K562 (cell line): ENCODE measurements around the gene VAT1L. TPM values are rescaled to one million over a fixed set of nuclear protein-coding genes. Genes with fewer than 3 reads are reported as not detected.
A peak's percentile ranks its signal among the peaks of the same experiment; 100 is the strongest.

Experiments
- ATAC-seq: fragments of 200-7000 bp; cut with Tn5 transposase; 3 replicates; pipeline ENCODE4 v1.9.1; 2020; ENCODE audit warnings: moderate library complexity
- BruUV-seq: library from RNA; stranded (reverse); fragments of 400-500 nt; replicated peaks from 2 replicates; lab custom pipeline; 2021; lab: Mats Ljungman, UMichigan
- CTCF ChIA-PET: fragments of 300-600 bp; formaldehyde crosslinking; extraction: SDS; loops from one replicate; lab custom pipeline; 2021; ENCODE audit warnings: low intra/inter-chr PET ratio; lab: Yijun Ruan, JAX
- POLR2A ChIA-PET: fragments of 300-600, 350-650 bp; sonication (Branson Sonifier 250); formaldehyde crosslinking; extraction: SDS; loops from one replicate; lab custom pipeline; 2021; ENCODE audit warnings: antibody characterized with exemption, inconsistent platforms; lab: Yijun Ruan, JAX
- DNase-seq, 4 experiments: peaks; one replicate each; pipeline versions ENCODE4 v3.0.0 to v3.0.0-alpha.2; 2011 to 2018; ENCODE audit warnings: low spot score in 3 of 4, mixed read lengths in 3 of 4; ENCODE audit errors: extremely low read depth in 1 of 4
- FAIRE-seq: peaks from 2 replicates; lab custom pipeline; 2011; peaks lifted over from hg19 to GRCh38; lab: Jason Lieb, UNC
- H2AFZ ChIP-seq: 2 replicates; pipeline ENCODE4 v1.6.0; 2011; ENCODE audit warnings: low read depth, low read length, control low read depth, inconsistent platforms
- H3K27ac ChIP-seq: fragments of 200-600 bp; 3 replicates; pipeline ENCODE4 v1.8.0; 2011; ENCODE audit warnings: low read depth, mild to moderate bottlenecking, control low read depth, inconsistent platforms, low read length, moderate library complexity, mixed read lengths; ENCODE audit errors: extremely low read depth
- H3K27me3 ChIP-seq, 2 experiments: fragments of 300-600 bp in 1 of 2; 2 replicates in 1 of 2; 3 replicates in 1 of 2; pipeline versions ENCODE4 v1.6.0 to v1.8.0; 2011; ENCODE audit warnings: inconsistent platforms in 2 of 2, low read length in 2 of 2, mild to moderate bottlenecking in 1 of 2, mixed read lengths in 1 of 2, moderate library complexity in 1 of 2; ENCODE audit not compliant: control insufficient read depth in 2 of 2, insufficient read depth in 2 of 2
- H3K36me3 ChIP-seq: fragments of 300-600 bp; 3 replicates; pipeline ENCODE4 v1.8.0; 2011; ENCODE audit warnings: mild to moderate bottlenecking, low read length, inconsistent platforms; ENCODE audit not compliant: control insufficient read depth, insufficient read depth
- H3K4me1 ChIP-seq, 2 experiments: fragments of 200-600 bp in 1 of 2; replicated peaks in 1 of 2; 2 replicates in 1 of 2; 3 replicates in 1 of 2; pipeline versions ENCODE4 v1.5.1 to v1.8.0; 2011; ENCODE audit warnings: inconsistent platforms in 2 of 2, low read length in 2 of 2, mild to moderate bottlenecking in 1 of 2, mixed read lengths in 1 of 2, moderate library complexity in 1 of 2; ENCODE audit not compliant: control insufficient read depth in 2 of 2, insufficient read depth in 2 of 2
- H3K4me2 ChIP-seq: 2 replicates; pipeline ENCODE4 v1.6.1; 2011; ENCODE audit warnings: low read length, control low read depth, inconsistent platforms, mixed read lengths; ENCODE audit not compliant: insufficient read depth
- H3K4me3 ChIP-seq: fragments of 200-600 bp; sonication (generic), shearing (Covaris generic); 2 replicates; pipeline ENCODE4 v1.5.1; 2016; ENCODE audit warnings: control low read depth, inconsistent platforms
- H3K79me2 ChIP-seq: fragments of 200-600 bp; 3 replicates; pipeline ENCODE4 v1.8.0; 2011; ENCODE audit warnings: low read length, inconsistent platforms; ENCODE audit not compliant: control insufficient read depth, insufficient read depth
- H3K9ac ChIP-seq, 2 experiments: 2 replicates each; pipeline versions ENCODE4 v1.6.0 to v1.6.1; 2011; ENCODE audit warnings: low read depth in 2 of 2, low read length in 2 of 2, control low read depth in 1 of 2, inconsistent platforms in 1 of 2, mild to moderate bottlenecking in 1 of 2, mixed read lengths in 1 of 2; ENCODE audit not compliant: insufficient read depth in 1 of 2
- H3K9me1 ChIP-seq: one replicate; pipeline ENCODE4 v1.6.0; 2011; ENCODE audit warnings: inconsistent platforms, mild to moderate bottlenecking, low read length, moderate library complexity; ENCODE audit not compliant: control insufficient read depth, insufficient read depth
- H3K9me3 ChIP-seq: replicated peaks from 2 replicates; pipeline ENCODE4 v1.5.1; 2011; ENCODE audit warnings: low read depth, low read length, inconsistent platforms; ENCODE audit not compliant: control insufficient read depth, insufficient read depth
- H4K20me1 ChIP-seq: replicated peaks from 2 replicates; pipeline ENCODE4 v1.6.1; 2011; ENCODE audit warnings: low read length, inconsistent platforms, mixed read lengths; ENCODE audit not compliant: control insufficient read depth, insufficient read depth
- ARID1B ChIP-seq: fragments of 450-650 bp; IDR thresholded peaks from 2 replicates; pipeline ENCODE4 v1.6.1; 2016; ENCODE audit warnings: antibody characterized with exemption, mild to moderate bottlenecking, inconsistent platforms
- ATF3 ChIP-seq, 2 experiments: fragments of 450-650 bp in 1 of 2; sonication (generic) in 1 of 2; formaldehyde crosslinking in 1 of 2; IDR thresholded peaks in 1 of 2; conservative IDR thresholded peaks in 1 of 2; 2 replicates each; pipeline versions ENCODE4 v1.6.1 to v1.8.1; 2016 to 2023; ENCODE audit warnings: mild to moderate bottlenecking in 2 of 2, moderate library complexity in 2 of 2, inconsistent platforms in 1 of 2, missing genetic modification reagents in 1 of 2
- CEBPG ChIP-seq, 3 experiments: fragments of 200-800 bp in 1 of 3; sonication (Bioruptor generic) in 1 of 3; sonication (generic) in 1 of 3; formaldehyde crosslinking in 1 of 3; IDR thresholded peaks in 2 of 3; conservative IDR thresholded peaks in 1 of 3; 2 replicates each; pipeline versions ENCODE4 v1.6.1 to v1.8.0; 2016 to 2022; ENCODE audit warnings: missing compliant biosample characterization in 2 of 3, missing genetic modification characterization in 2 of 3, mild to moderate bottlenecking in 1 of 3, missing genetic modification reagents in 1 of 3
- FOSL1 ChIP-seq: fragments of 200-800 bp; sonication (Bioruptor generic); conservative IDR thresholded peaks from 2 replicates; pipeline ENCODE4 v1.6.1; 2016; ENCODE audit warnings: missing genetic modification characterization, missing compliant biosample characterization
- FOXK1 ChIP-seq: sonication (generic); formaldehyde crosslinking; IDR thresholded peaks from 2 replicates; pipeline ENCODE4 v1.8.0; 2022; ENCODE audit warnings: missing genetic modification reagents, mild to moderate bottlenecking, borderline replicate concordance
- JUN ChIP-seq, 2 experiments: sonication (generic) in 1 of 2; formaldehyde crosslinking in 1 of 2; IDR thresholded peaks; 2 replicates each; pipeline versions ENCODE4 v1.6.1 to v1.8.0; 2012 to 2022; ENCODE audit warnings: borderline replicate concordance in 2 of 2, mild to moderate bottlenecking in 2 of 2, improper control_type of control experiment in 1 of 2, low read depth in 1 of 2, low read length in 1 of 2, missing genetic modification reagents in 1 of 2
- JUND ChIP-seq, 2 experiments: IDR thresholded peaks; 2 replicates in 1 of 2; 3 replicates in 1 of 2; pipeline ENCODE4 v1.6.1; 2011; ENCODE audit warnings: borderline replicate concordance in 2 of 2, low read depth in 2 of 2, low read length in 2 of 2, improper control_type of control experiment in 1 of 2, missing biosample characterization in 1 of 2, missing genetic modification characterization in 1 of 2, missing genetic modification reagents in 1 of 2
- MEF2D ChIP-seq: conservative IDR thresholded peaks from 2 replicates; pipeline ENCODE4 v1.6.1; 2016; ENCODE audit warnings: low read depth, missing genetic modification characterization, missing compliant biosample characterization
- ZBTB12 ChIP-seq: fragments of 250-450 bp; sonication (Bioruptor Pico); IDR thresholded peaks from 2 replicates; pipeline ENCODE4 v1.4.0; 2020
- ZNF316 ChIP-seq: fragments of 450-650 bp; IDR thresholded peaks from 2 replicates; pipeline ENCODE4 v1.6.1; 2016
- WGBS: fragments of 100-300 bp; shearing (Covaris generic); methylation state at CpG from one replicate; pipeline ENCODE4 v1.1.6; 2016; ENCODE audit warnings: low coverage, mixed read lengths; ENCODE audit not compliant: insufficient coverage; ENCODE audit errors: missing lambda C conversion rate; 5-methylcytosine and 5-hydroxymethylcytosine counted together
- in situ Hi-C: fragments of 300-500 bp; cut with MboI; formaldehyde crosslinking; loops from 4 replicates; pipeline ENCODE4 v1.15.0; 2018; ENCODE audit warnings: inconsistent platforms, mixed read lengths
- intact Hi-C: fragments of 100-400 bp; cut with micrococcal nuclease; formaldehyde crosslinking; loops from 2 replicates; pipeline ENCODE4 v1.14.2; 2022
- polyA plus RNA-seq, 8 experiments: library from polyadenylated mRNA; depleted of rRNA in 4 of 8; stranded (reverse) in 5 of 8; unstranded in 3 of 8; fragments of >200 nt; fragmentation: Nextera tagmentation in 2 of 8; fragmentation: Illumina TruSeq in 1 of 8; extraction: Ambion mirVana in 2 of 8; extraction: Trizol in 1 of 8; gene quantifications; 2 replicates each; pipeline versions ENCODE4 v1.2.1 to v1.2.3, GENCODE V29; 2011 to 2014; ENCODE audit warnings: inconsistent platforms in 1 of 8, missing spikeins in 1 of 8
- total RNA-seq, 7 experiments: library from RNA; depleted of rRNA in 6 of 7; stranded (reverse); fragments of >200 nt in 6 of 7; fragmentation: Illumina TruSeq in 2 of 7; extraction: Trizol in 2 of 7; gene quantifications; 2 replicates each; pipeline versions ENCODE4 v1.2.1 to v1.2.3, GENCODE V29; 2011 to 2021; ENCODE audit warnings: low replicate concordance in 1 of 7

VAT1L gene
- total and polyA plus RNA-seq, 9 of the 15 experiments (the other 6 are each of a cell fraction or from before 2014, with no cell fraction given): 0.01 TPM; not detected in 8

GRCh38 chr16:77877712-77878347 is 89.5 kb downstream of the VAT1L start:
- H3K4me2 ChIP-seq: no peak overlapping the region
- no peaks in the 10 kb centered on the region for H3K9me3 ChIP-seq
- H3K36me3 ChIP-seq: no peaks in the 10 kb centered on the region
- no peaks in the 10 kb centered on the region for H4K20me1 ChIP-seq
- intact Hi-C loops: no loop called here
- H3K9me1 ChIP-seq: no peaks in the 10 kb centered on the region
- BruUV-seq: no TSS peak
- in situ Hi-C loops: no loop called here
- FAIRE-seq (no peak), ATAC-seq (no peak), DNase-seq (no peak)
- no peak overlapping the region for H3K9ac ChIP-seq
- 2% methylated on average over 7 of the region's 7 CpGs for WGBS
- no peaks in the 10 kb centered on the region for H3K4me1 ChIP-seq
- H3K27me3 ChIP-seq: peaks cover 4 to 5% of the 10 kb centered on the region in 2 experiments; a peak in 3 of 5 replicates
- no peak overlapping the region for H3K27ac ChIP-seq
- no peak overlapping the region for H3K4me3 ChIP-seq
- POLR2A ChIA-PET: interaction anchor here (0.5 to 0.6 kb wide), 2 partner anchors 46 to 812 kb away, joined by 3 read pairs; no protein-coding TSS in a partner anchor
- no peak overlapping the region for H2AFZ ChIP-seq
- CTCF ChIA-PET: no interaction called here
- no peaks in the 10 kb centered on the region for H3K79me2 ChIP-seq
- TF ChIP-seq MEF2D: 0 out of 2 replicates have a peak, but pooled peaks have one; percentile 28
- no peak for TF ChIP-seq ZBTB12 (CRISPR knock-in tag)
- no peak for TF ChIP-seq ZNF316
- TF ChIP-seq ARID1B: 0 out of 2 replicates have a peak, but pooled peaks have one; percentile 13
- peak; percentile 28; the same call in 1 of the 2 replicates for TF ChIP-seq JUN (IDR thresholded peaks at IDR 0.05; ENCODE audit: borderline replicate concordance, low read depth, low read length)
- no peak for TF ChIP-seq JUN (CRISPR knock-in tag; IDR thresholded peaks at IDR 0.05; ENCODE audit: borderline replicate concordance)
- no peak for TF ChIP-seq CEBPG (CRISPR knock-in tag; IDR thresholded peaks at IDR 0.05)
- TF ChIP-seq CEBPG (tag; conservative IDR thresholded peaks at IDR 0.05 in 1 of 2, IDR thresholded peaks at IDR 0.05 in 1 of 2): 0 out of 4 replicates have a peak, but pooled peaks of 1 of the 2 experiments have one; percentile 19
- TF ChIP-seq ATF3 (IDR thresholded peaks at IDR 0.05): peak; percentile 60
- no peak for TF ChIP-seq ATF3 (CRISPR knock-in tag; conservative IDR thresholded peaks at IDR 0.05)
- 0 out of 2 replicates have a peak, but pooled peaks have one; percentile 17 for TF ChIP-seq JUND (IDR thresholded peaks at IDR 0.05; ENCODE audit: borderline replicate concordance, low read depth, low read length)
- no peak for TF ChIP-seq JUND (tag; IDR thresholded peaks at IDR 0.05; ENCODE audit: borderline replicate concordance, low read depth, low read length)
- TF ChIP-seq FOXK1 (CRISPR knock-in tag): no peak
- peak; percentile 98 for TF ChIP-seq FOSL1 (tag)
